GM18867 (cell line): ENCODE measurements around the gene PRKAG1.

Experiments used
- ATAC-seq: cut with Tn5 transposase; IDR thresholded peaks from one replicate; pipeline ENCODE4 v1.9.1; 2021; ENCODE audit warnings: mild to moderate bottlenecking, moderate library complexity; ENCODE audit not compliant: unreplicated experiment

Gene PRKAG1

DNA sequence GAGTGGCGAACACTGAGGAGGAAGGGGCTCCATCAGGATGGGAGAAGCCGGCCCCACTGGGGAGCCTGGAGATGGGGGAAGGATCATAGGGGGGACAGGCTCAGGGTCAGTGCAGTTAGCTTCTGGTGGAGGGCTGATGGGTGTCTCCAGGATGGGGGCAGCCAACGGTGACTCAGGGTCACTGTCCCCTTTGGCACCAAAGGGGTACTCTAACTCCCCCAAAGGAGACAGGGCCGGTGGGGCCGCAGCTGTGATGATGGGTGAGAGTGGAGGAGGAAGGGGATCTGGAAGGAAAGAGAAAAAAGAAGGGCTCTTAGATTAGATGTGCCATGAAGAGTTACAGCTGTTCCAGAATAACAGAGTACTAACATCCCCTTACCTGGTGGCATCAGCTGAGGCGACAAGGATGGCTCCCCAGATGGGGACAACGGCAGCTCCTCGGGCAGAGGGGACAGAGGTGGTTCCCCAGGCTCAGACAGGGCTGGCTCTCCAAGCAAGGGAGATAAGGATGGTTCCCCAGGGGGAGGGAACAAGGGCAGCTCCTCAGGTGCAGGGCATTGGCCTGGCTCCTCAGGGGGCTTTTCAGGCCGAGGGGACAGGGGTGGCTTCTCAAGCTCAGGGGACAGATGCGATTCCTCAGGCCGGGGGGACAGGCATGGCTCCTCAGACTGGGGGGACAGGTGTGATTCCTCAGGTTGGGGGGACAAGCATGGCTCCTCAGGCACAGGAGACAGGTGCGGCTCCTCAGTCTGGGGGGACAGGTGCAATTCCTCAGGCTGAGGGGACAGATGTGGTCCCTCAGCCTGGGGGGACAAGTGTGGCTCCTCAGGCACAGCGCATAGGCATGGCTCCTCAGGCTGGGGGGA, 32.2 kb upstream of the PRKAG1 start:
- no peak for ATAC-seq

DNA sequence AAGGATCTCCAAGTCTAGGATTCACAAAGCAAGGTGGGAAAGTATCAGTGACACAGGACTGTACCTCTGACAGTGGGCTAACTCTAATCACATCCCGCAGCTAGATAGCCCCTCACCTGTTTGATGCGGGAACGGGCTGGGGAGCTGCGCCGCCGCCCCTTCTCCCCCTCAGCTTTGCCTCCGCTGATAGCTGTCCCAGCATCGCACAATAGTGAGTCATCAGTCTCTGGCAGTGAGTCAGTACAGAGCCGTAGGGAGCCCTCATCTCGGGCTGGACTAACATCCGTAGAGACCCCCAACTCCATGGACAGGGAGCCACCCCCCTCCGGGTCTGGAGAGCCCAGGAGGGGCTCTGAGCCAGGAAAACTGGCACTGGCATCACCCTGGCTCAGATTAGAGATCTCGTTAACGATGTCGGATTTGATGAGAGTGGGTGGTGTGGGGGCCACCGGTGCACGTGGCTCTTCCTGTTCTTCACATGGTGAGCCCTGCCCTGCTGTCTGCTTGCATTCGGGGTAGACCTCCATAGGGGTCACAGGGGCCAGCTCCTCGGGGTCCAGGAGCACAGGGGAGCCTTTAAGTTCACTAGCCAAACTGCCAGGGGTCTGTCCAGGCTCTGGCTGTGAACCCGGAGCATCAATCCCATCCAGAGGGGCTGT, 31.1 kb upstream of the PRKAG1 start:
- no peak for ATAC-seq

DNA sequence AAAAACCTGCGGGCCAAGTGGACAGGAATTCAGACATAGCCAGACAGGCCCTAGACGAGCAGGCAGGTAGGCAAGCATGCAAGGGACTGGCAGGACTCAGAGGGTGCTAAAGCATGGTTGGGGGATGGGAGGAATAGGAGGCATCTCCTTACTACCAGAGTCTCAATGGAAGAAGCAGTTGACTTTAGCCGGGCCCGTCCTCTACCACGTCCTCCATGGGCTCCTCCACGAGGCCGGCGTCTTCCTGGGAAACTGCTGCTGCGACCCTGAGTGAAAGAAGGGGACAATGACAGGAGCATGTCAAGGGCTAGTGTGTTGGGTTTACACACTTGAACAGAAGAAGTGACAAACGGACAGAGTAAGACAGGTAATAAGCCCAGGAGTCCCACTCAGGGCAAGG, 30.4 kb upstream of the PRKAG1 start:
- ATAC-seq: no peak

DNA sequence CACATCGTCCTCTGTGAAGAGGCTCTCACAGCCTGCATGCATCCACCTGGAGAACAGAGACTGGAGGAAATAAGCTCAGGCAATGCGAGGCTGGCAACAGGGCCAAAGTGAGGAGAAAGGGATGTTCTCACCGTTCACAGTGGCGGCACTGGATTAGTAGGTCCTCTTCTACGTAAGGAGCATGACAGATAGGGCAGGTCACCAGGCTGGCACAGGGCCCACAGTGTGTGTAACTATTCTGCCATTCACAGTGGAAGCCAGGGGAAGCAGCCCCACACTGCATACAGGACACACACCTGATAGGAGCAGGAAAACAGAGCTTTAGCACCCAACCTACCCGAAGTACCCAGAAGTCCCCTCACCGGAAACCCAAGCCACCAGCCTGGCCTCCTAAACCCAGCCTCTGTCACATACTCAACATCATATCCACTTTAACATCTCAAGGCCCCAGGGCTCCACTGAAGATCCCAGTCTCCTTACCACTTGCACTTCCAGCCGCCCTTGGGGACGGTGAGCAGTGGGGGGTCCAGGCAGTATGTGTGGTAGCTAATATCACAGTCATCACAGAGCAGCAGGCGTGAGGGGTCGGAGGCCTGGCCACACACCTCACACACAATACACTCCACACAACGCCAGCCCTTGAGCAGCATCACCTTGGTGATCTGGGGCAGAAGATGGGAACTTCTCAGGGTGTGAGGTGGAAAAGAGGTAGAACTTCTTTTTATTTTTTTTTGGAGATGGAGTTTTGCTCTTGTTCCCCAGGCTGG, 27.7 kb upstream of the PRKAG1 start:
- no peak for ATAC-seq

DNA sequence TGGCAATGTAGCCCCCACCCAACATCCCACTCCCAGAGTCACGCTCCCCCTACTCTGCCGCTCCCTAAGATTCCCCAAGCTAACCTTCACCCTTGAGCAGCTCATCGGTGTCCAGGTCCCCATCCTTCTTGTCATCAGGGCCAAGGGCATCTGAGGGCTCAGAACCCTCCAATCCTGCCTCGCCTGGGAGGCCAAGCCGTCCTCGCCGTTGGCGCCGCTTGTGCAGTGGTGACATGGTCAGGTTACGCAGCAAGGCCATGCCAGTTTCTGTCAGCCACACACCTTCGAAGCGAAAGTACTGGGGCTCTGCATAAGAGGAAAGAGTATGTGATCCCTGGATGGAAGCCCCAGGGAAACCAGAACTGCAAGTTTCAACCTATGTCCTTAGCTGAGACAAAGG, 26.1 kb upstream of the PRKAG1 start:
- ATAC-seq: no peak

DNA sequence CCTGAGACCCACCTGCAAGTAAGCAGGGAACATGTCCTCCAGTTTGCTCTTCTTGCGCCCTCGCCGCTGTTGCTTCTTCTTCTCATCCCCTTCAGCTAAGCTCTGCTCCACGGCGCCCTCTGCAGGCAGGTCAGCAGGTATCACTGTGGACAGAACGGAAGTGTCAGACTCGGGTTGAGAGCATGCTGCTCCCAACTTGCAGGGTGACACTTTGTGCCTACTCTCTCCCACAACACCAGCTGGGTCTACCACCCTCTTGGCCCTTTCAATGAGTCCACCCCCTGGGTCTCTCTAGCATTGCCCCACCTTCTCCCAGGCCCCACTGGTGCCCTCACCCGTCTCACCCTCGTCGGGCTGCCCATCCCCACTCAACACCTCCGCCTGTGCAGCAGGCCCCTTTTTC, 25.3 kb upstream of the PRKAG1 start:
- no peak for ATAC-seq

DNA sequence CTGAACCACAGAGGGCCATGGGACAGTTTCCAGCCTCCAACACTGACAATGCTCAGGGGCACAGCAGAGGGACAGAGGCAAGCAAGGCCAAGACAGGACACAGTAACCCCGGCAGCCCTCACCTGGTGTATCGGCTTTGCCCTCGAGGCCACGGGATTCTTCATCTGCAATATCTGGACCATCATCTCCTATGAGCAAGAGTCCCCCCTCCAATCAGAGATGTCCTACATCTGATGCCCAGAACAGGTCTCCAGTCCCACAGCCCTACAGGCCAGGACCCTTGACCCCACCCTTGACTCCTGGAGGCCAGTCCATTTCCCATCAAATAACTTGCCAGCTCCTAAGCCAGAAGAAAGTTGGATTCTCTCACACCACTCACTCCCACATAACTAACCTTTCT, 24.7 kb upstream of the PRKAG1 start:
- no peak for ATAC-seq

DNA sequence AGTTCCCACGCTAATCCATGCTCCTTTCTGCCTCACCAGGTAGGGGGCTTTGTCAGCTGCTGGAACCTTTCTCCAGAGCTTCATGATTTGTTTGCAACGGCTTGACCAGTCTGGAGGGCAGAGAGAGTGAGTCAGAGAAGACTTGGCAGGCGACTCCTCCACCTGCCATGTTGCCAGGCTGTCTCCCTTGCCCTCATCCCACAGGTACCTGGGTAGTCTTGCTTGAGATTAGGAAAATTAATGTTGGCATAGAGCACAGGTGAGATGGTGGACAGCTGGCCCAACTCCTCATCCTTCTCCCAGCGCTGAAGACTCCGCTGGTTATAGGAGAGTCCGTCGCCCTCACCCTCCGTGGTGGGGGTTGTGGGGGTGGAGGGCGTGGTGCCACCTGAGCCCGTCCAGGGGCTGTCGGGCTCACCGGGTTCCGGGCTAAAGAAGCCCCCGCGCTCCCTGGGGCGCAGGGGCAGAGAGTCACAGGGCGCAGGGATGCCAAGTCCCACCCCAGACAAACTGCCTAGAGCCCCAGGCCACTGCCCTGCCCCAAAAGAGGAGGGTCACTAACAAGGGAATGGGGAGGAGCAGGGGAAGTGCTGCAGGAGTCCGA, 23.4 kb upstream of the PRKAG1 start:
- no peak for ATAC-seq

DNA sequence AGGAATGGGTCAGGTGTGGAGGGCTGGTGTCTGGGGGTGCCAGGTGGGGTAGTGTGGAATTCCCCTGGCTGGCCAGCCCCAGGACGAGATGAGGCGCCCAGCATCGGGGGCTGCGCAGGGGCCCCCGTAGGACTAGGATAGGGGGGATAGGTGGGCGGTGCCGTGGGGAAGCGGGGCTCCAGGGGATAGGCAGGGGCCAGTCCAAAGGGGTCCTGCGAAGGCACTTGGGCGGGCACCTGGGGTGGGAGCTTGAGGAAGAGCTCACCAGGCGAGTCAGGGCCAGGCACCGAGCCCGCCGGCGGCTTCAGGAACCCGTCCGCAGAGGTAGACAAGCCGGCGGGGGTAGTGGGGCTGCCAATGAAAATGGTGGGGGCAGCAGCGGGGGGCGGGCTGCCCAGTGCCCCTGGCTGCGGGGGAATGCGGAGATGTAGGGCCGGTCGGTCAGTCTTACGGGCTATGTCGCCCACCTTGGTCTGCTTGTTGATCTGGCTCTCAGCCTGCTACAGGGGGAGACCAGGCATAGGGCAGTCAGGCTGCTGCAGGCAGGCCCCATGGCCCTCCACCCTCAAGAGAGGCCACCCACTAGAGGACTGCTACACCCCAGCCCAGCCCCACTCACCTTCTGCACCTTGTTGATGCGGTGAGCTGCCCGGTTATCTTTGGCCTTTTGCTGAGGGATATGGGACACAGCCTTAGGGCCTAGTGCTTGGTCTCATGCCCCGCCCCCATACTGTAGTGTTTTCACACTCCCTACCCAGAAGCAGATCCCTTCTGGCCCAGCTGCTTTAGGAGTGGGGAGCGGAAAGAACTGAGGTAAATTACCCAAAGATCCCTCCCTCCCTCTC, 22.7 kb upstream of the PRKAG1 start:
- ATAC-seq: no peak

DNA sequence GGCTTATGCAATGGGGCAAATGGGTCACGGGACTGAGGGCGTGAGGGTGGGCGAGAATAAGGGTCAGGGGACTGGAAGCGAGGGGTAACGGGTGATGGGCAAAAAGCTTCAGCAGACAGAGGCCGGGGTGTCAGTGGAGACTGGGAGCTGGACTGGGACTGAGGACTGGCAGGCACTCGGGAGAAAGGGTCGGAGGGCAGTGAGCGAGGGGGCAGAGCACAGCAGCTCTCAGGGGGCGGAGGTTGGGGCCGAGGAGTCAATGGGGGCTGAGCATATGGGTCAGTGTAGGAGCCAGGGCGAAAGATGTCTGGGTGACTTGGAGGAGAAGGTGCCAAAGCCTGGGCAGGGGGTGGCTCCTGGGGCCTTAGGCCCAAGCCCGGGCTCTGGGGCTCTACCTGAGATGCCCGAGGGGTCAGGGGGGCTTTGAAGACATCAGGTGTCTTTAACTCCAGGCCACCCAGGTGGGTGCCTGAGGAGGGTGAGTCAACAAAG, 21.8 kb upstream of the PRKAG1 start:
- no peak for ATAC-seq

DNA sequence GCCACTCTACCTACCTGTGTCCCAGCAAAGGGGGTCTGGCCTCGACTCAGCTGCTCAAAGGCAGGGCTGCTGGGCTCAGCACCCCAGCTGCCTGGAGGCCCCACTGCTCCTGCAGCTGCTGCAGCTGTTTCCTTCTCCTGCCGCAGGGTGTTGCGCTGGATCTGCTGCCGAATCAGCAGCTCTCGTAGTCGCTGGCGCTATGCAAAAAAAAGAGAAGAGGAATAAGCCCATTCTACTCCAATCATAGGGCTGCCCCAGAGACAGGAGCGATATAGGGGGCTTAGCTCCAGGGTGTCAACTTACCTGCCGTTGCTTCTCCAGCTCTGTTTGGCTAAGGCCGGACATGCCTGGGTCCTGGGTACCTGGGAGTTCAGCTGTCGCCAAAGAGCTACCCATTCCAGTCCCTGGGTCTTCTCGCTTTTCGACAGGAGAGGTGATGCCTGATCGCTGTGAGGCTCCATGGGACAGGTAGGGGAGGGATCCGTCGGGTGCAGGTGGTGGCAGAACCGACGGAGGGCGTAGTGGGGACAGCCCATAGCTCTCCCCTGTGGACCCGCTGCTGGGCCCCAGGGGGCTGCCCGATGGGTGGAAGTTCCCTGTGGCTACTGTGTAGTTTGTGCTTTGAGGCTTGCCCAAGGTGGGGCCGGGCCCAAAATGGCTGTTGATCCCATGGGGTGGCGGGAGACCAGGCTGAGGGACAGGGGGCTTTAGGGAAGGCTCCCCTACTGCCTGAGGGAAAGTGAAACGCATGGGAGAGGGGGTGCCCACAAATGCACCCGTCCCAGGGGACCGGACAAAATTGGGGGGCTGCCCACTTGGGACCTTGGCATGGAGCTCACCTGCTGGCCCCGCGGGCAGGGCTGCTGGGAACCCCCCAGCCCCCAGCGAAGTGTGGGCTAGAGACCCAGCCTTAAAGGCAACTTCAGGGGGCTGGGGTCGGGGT, 21.1 kb upstream of the PRKAG1 start:
- ATAC-seq: no peak

DNA sequence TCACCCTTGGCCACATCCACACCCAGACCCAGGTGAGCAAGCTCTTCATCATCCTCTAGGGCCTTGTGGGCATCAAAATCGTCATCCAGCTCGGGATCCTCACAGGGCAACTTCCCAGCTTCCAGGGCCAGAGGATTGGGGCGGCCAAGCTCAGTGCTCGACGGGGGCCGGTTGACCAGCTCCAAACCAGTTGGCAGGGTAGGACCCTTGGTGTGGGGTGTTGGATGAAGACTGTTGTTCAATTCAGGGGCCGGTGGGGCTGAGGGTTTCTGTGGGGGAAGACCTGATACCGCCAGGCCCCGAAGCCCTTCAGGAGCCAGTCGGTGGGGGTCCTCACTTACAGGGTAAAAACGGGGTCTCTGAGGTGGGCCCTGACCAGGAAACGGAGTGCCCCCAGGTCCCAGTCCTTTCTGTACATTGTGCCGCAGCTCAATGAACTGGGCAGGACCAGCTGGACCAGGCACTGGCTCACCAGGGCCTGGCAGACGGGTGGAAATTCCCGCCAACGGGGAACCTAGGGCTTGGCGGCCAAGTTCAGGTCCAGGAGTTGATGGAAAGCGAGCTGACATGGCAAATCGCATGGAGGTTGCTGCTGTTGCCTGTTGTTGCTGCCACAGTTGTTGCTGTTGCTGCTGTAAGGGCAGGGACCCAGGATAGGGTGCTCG, 19.8 kb upstream of the PRKAG1 start:
- no peak for ATAC-seq

DNA sequence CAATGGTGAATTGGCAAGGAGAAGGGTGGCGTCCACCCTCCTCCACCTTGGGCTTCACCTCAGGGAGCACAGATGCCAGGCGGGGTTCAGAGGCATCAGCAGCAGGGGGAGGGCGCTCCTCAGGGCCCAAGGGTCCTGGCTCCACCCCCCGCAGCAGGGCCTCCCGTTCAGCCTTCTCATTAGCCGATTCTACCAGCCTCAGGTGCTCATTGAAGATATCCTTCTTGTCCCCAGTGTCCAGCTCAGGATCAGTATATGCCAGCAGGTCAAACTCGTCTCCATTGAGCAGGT, 19.3 kb upstream of the PRKAG1 start:
- ATAC-seq: no peak

DNA sequence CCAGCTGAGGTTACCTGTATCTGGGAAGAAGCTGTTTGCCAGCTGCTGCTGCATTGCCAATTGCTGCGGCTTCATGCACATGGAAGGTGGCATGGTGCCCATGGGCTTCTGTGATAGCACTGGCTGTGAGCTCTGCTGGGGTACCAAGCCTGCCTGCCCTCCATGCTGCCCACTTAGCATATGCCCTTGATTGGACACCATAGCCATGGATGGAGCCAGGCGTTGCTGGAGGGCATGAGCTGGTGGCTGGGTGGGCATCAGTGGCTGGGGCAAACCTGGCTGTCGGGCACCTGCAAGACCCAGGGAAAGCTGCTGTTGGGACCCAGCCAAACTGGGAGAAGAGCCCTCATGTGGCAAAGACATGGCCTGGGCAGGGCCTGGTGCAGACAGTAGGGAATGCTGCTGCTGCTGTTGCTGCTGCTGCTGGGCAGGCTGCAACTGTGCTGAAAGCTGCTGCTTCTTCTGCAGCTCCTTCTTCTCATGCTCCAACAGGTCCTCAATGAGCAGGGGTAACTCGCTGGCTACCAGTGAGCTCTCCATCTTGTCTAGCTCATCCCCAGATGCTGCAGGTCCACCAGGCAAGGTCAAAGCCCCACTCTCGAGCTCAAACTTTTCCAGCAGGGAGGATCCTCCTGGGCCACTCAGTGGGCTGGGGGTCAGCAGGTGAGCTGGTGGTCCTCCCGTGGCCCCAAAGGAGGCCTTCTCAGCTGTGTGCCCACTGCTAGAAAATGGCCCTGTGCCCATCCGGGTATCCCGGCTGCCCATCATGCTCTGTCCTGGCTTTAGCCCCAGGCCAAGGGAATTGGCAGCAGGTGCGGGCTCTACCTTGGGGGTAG, 18.8 kb upstream of the PRKAG1 start:
- no peak for ATAC-seq

DNA sequence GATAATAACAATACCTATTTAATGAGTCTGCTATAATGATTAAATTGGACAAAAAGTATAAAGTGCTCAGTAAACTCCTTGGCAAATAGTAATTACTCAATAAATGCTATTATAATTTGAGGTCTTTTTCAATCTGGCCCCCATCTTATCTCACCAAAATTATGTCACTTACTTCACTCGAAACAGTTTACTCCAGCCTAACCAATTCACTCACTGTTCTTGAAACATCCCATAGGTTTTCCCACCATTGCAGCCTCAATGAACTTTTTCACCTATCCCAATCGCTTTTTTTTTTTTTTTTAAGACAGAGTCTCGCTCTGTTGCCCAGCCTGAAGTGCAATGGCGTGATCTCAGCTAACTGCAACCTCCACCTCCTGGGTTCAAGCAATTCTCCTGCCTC, 17.5 kb upstream of the PRKAG1 start:
- no peak for ATAC-seq

DNA sequence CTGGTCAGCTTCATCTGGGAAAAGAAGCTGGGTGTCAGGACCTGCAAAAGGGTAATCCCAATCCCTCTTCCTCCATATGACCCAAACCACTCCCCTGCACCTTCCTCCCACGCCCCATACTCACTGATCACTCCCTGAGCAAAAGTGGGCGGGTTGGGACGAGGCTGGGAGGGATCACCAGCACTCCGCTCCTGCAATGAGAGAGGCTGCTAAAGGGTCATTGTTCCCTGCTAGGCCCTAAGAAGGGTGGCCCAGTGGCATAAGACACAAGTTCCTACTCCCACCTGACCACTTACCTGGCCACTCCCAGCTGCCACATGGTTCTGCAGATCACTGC, 15.7 kb upstream of the PRKAG1 start:
- no peak for ATAC-seq

DNA sequence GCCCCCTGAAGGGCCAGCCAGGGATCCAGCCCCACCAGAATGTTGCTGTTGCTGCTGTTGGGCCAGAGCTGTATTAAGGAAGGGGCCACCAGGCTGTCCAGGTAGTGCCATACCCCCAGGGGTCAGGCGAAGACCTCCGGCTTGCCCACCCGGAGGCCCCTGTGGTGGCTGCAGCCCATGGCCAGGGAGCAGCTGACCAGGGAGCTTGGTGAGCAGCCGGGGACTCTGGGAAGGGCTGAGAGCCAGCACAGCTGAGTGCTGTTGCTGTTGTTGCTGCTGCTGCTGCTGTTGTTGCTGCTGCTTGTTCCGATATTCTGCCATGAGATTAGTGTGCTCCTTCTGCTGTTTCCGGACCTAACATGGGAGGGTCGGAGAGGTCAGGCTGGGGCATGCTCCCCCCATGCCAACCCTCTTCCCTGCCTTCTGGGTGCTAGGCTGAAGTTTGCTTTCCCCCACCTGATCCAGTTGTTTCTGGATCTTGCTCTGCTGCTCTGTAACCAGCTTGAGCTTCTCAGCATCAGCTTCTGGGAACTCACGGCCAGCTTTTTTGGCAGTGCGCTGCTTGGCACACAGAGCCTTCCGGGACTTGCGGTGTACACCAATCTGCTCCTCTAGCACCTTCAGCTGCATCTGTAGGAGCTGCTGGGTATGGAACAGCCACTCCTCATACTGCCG, 15.2 kb upstream of the PRKAG1 start:
- no peak for ATAC-seq
